ENCODE data around the gene G6PC2.

- no peak for TF ChIP-seq ZNF384 (IDR thresholded peaks at IDR 0.05)
- no peak for TF ChIP-seq FOXK2 (IDR thresholded peaks at IDR 0.05)
- no peak for TF ChIP-seq LEF1 (IDR thresholded peaks at IDR 0.05; ENCODE audit: borderline replicate concordance)
- TF ChIP-seq SUZ12 (IDR thresholded peaks at IDR 0.05): no peak
Observed at GRCh38 chr2:168956392-168956791, 55.3 kb downstream of the G6PC2 start.

Data from HEK293T (cell line).